Gastrocnemius medialis (tissue), 4 donors: ENCODE measurements around the gene PDPN.

Experiments used
- POLR2A ChIP-seq, 2 donors: fragments of 450-650 bp; IDR thresholded peaks; one replicate each; pipeline ENCODE4 v1.6.1; 2017; ENCODE audit warnings: antibody characterized with exemption in 2 of 2, mild to moderate bottlenecking in 2 of 2, moderate library complexity in 2 of 2
- TF ChIP-seq, protein P1 (sequence below), 5 experiments: fragments of 450-650 bp in 3 of 5; fragments of 200-600 bp in 2 of 5; sonication (generic) in 2 of 5; IDR thresholded peaks in 4 of 5; conservative IDR thresholded peaks in 1 of 5; 1 replicate in 4 of 5; 2 replicates in 1 of 5; pipeline ENCODE4 v1.5.1; 2016 to 2019; ENCODE audit warnings: antibody characterized with exemption in 5 of 5, mild to moderate bottlenecking in 3 of 5, moderate library complexity in 3 of 5

DNA sequence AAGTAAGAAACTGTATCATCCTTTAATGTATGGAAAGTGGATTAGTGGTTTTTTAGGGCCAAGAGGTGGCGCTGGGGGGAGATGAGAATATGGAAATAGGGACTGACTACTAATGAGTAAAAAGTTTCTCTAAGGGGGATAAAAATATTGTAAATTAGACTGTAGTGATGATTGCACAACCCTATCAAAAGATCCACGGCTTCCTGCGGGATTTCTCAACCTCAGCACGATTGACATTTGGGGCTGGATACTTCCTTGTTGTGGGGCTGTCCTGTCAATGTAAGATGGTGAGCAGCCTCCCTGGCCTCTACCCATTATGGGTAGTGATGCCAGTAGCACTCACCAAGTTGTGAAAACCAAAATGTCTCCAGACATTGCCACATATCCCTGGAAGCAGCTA lies 80.3 kb downstream of the PDPN start:
- TF ChIP-seq, protein P1, sequence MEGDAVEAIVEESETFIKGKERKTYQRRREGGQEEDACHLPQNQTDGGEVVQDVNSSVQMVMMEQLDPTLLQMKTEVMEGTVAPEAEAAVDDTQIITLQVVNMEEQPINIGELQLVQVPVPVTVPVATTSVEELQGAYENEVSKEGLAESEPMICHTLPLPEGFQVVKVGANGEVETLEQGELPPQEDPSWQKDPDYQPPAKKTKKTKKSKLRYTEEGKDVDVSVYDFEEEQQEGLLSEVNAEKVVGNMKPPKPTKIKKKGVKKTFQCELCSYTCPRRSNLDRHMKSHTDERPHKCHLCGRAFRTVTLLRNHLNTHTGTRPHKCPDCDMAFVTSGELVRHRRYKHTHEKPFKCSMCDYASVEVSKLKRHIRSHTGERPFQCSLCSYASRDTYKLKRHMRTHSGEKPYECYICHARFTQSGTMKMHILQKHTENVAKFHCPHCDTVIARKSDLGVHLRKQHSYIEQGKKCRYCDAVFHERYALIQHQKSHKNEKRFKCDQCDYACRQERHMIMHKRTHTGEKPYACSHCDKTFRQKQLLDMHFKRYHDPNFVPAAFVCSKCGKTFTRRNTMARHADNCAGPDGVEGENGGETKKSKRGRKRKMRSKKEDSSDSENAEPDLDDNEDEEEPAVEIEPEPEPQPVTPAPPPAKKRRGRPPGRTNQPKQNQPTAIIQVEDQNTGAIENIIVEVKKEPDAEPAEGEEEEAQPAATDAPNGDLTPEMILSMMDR (IDR thresholded peaks at IDR 0.05 in 4 of 5, conservative IDR thresholded peaks at IDR 0.05 in 1 of 5), result no peak
- TF ChIP-seq POLR2A (IDR thresholded peaks at IDR 0.05), result no peak
